Measurements from ENCODE around the gene HSPB1.

Gene HSPB1

DNA sequence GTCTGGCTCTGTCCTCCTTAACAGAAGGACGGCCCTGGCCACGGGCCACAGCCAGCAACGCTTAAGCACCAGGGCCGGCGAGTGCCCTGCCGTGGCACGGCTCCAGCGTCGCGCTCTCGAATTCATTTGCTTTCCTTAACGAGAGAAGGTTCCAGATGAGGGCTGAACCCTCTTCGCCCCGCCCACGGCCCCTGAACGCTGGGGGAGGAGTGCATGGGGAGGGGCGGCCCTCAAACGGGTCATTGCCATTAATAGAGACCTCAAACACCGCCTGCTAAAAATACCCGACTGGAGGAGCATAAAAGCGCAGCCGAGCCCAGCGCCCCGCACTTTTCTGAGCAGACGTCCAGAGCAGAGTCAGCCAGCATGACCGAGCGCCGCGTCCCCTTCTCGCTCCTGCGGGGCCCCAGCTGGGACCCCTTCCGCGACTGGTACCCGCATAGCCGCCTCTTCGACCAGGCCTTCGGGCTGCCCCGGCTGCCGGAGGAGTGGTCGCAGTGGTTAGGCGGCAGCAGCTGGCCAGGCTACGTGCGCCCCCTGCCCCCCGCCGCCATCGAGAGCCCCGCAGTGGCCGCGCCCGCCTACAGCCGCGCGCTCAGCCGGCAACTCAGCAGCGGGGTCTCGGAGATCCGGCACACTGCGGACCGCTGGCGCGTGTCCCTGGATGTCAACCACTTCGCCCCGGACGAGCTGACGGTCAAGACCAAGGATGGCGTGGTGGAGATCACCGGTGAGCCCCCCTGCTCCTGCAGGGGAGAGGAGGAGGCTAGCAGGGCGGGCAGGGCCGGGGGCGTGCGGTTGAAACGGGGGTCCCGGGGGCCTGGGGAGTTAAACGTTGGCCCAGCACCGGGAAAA, at the start of gene HSPB1:
Gene HSPB1 (plus strand): TSS at position 327 of the 855 bp plus-strand sequence. CDS start 40 bp downstream, at position 367.
- H3K4me3 ChIP-seq (ENCODE audit: control insufficient read depth, low read depth, low read length): peak within 1 kb of the TSS; percentile 94
- DNase-seq (ENCODE audit: low read depth): no peak
- TF ChIP-seq, protein P1, sequence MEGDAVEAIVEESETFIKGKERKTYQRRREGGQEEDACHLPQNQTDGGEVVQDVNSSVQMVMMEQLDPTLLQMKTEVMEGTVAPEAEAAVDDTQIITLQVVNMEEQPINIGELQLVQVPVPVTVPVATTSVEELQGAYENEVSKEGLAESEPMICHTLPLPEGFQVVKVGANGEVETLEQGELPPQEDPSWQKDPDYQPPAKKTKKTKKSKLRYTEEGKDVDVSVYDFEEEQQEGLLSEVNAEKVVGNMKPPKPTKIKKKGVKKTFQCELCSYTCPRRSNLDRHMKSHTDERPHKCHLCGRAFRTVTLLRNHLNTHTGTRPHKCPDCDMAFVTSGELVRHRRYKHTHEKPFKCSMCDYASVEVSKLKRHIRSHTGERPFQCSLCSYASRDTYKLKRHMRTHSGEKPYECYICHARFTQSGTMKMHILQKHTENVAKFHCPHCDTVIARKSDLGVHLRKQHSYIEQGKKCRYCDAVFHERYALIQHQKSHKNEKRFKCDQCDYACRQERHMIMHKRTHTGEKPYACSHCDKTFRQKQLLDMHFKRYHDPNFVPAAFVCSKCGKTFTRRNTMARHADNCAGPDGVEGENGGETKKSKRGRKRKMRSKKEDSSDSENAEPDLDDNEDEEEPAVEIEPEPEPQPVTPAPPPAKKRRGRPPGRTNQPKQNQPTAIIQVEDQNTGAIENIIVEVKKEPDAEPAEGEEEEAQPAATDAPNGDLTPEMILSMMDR (IDR thresholded peaks at IDR 0.05; ENCODE audit: control insufficient read depth, insufficient read depth, low read depth, low read length, missing control alignments): no peak

DNA sequence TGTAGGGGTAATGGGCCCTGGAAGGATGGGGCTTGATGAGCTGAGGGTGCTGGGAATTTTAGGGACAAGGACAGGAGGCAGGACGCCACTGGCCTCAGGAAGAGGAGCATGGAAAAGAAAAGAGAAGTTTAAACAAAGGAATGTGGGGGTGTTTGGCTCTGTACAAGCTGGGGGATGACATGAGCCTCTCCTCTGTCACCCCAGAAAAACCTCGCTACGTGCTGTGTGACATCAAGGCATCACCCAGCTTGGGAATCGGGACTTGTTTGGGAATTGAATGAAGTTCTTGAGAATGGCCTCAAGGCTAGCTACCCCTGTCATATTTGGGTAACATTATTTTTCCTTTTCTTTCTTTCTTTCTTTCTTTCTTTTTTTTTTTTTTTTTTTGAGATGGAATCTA, 47.7 kb upstream of the HSPB1 start:
- TF ChIP-seq, protein P1 (IDR thresholded peaks at IDR 0.05; ENCODE audit: control insufficient read depth, insufficient read depth, low read depth, low read length, missing control alignments): no peak
- no peak overlapping the region for H3K4me3 ChIP-seq (ENCODE audit: control insufficient read depth, low read depth, low read length)
- no peak for DNase-seq (ENCODE audit: low read depth)

- H3K4me3 ChIP-seq (ENCODE audit: control insufficient read depth, low read depth, low read length): no peak overlapping the region
- TF ChIP-seq, protein P1 (IDR thresholded peaks at IDR 0.05; ENCODE audit: control insufficient read depth, insufficient read depth, low read depth, low read length, missing control alignments): peak; percentile 9
- no peak for DNase-seq (ENCODE audit: low read depth)
Observed at GRCh38 chr7:76257973-76258372, 44.5 kb upstream of the HSPB1 start.

DNA sequence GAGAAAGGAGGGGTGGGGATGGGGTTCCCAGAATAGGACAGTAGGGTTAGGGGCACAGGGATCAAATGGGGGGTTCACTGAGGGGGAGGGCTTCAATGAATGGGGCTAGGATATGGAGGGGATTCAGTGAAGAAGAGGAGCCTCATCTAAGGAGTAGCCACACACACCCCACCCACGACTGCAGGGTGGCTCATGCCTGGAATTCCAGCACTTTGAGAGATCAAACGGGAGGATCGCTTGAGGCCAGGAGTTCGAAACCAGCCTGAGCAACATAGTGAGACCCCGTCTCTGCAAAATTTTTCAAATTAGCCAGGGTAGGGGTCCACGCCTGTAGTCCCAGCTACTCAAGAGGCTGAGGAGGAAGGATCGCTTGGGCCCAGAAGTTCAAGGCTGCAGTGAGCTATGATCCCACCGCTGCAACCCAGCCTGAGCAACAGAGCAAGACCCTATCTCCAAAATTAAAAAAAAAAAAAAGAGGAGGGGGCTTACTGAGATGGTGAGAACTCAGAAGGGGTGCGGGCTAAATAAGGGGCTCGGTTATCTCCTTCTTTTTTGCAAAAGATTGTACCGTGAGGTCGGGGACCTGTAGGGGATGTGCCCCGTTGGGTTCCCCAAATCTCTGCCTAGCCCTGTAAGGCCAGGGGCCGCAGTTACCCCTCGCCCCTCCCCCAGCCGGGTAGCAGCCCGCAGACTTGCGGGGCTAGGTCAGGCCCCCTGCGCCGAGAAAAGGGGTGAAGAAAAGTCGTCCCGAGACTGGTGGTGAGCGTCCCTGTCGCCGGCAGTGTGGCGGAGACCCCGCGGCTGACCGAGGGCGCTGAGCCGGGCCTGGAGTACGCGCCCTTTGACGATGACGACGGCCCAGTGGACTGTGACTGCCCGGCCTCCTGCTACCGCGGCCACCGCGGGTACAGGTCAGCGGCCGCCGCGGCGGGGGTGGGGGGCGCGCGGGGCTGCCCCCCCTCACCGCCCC, 43.1 kb upstream of the HSPB1 start:
- H3K4me3 ChIP-seq (ENCODE audit: control insufficient read depth, low read depth, low read length): no peak overlapping the region
- DNase-seq (ENCODE audit: low read depth): no peak
- TF ChIP-seq, protein P1 (IDR thresholded peaks at IDR 0.05; ENCODE audit: control insufficient read depth, insufficient read depth, low read depth, low read length, missing control alignments): no peak

GRCh38 chr7:76260171-76260703, 42.2 kb upstream of the HSPB1 start:
- no peak for DNase-seq (ENCODE audit: low read depth)
- TF ChIP-seq, protein P1 (IDR thresholded peaks at IDR 0.05; ENCODE audit: control insufficient read depth, insufficient read depth, low read depth, low read length, missing control alignments): no peak
- H3K4me3 ChIP-seq (ENCODE audit: control insufficient read depth, low read depth, low read length): no peak overlapping the region

- no peak overlapping the region for H3K4me3 ChIP-seq (ENCODE audit: control insufficient read depth, low read depth, low read length)
- TF ChIP-seq, protein P1 (IDR thresholded peaks at IDR 0.05; ENCODE audit: control insufficient read depth, insufficient read depth, low read depth, low read length, missing control alignments): no peak
- DNase-seq (ENCODE audit: low read depth): no peak
Observed at GRCh38 chr7:76261329-76261728, 41.1 kb upstream of the HSPB1 start.

Data from AG09309 (cell line).